ENCODE data around the gene CPHXL. TPM values are rescaled to one million over a fixed set of nuclear protein-coding genes. Genes with fewer than 3 reads are reported as not detected.

CPHXL gene
- total and polyA plus RNA-seq, 2 donors from 2014 or later, result not detected

DNA sequence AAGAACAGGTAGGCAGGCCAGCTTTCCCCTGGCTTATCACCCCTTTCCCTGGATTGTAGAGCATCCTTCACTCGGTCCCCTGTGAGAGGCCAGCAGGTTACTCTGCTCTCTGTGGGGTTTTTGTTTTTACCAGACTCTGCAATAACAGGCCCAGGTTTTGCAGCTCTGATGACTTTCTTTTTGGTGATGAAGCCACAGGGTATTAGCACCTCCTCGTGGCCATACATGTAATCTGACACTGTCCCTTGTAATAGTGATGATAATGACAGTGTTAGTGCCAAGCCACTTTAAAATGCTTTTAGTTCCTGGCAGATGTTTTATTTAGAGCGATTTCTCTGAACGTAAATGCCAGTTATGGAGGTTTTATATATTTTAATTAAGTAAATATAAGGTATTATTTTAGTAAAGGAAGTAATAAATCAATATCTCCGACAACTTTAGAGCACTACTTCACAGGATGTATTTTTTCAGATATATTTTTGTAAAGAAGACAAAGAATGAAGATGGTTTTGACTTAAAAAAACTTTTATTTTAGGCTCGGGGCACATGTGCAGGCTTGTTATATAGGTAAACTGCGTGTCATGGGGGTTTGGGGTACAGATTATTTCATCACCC is 38.0 kb upstream of the CPHXL start:
- H3K27me3 ChIP-seq (ENCODE audit: control insufficient read depth, insufficient read depth, low read length), result no peaks in the 10 kb centered on the region
- TF ChIP-seq, protein P1, sequence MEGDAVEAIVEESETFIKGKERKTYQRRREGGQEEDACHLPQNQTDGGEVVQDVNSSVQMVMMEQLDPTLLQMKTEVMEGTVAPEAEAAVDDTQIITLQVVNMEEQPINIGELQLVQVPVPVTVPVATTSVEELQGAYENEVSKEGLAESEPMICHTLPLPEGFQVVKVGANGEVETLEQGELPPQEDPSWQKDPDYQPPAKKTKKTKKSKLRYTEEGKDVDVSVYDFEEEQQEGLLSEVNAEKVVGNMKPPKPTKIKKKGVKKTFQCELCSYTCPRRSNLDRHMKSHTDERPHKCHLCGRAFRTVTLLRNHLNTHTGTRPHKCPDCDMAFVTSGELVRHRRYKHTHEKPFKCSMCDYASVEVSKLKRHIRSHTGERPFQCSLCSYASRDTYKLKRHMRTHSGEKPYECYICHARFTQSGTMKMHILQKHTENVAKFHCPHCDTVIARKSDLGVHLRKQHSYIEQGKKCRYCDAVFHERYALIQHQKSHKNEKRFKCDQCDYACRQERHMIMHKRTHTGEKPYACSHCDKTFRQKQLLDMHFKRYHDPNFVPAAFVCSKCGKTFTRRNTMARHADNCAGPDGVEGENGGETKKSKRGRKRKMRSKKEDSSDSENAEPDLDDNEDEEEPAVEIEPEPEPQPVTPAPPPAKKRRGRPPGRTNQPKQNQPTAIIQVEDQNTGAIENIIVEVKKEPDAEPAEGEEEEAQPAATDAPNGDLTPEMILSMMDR (IDR thresholded peaks at IDR 0.05; ENCODE audit: borderline replicate concordance, extremely low read depth, insufficient read depth), result peak; percentile 82
- no peak overlapping the region for H3K4me3 ChIP-seq (ENCODE audit: low read length in 3 of 3)
- intact Hi-C loops (cut with DNase I), result loop anchor here (5.0 to 10.0 kb wide), 2 partner anchors 109 to 292 kb away; no protein-coding TSS in a partner anchor
- peak in 4 of 5 donors; percentile 59 to 82 (median 74) for DNase-seq
- H3K27ac ChIP-seq (ENCODE audit: low read depth in 2 of 2, low read length in 2 of 2), result no peak overlapping the region
- H3K9ac ChIP-seq (ENCODE audit: low read length in 3 of 3), result no peak overlapping the region
- H3K4me1 ChIP-seq (ENCODE audit: control insufficient read depth in 2 of 3, insufficient read depth in 2 of 3, low read depth in 1 of 3, low read length in 3 of 3), result no peaks in the 10 kb centered on the region
- no peak for FAIRE-seq
- H3K36me3 ChIP-seq (ENCODE audit: control insufficient read depth in 2 of 3, insufficient read depth in 3 of 3, low read length in 3 of 3), result no peaks in the 10 kb centered on the region
- no peaks in the 10 kb centered on the region for H3K9me3 ChIP-seq (ENCODE audit: control insufficient read depth in 2 of 3, insufficient read depth in 1 of 3, low read length in 3 of 3)

DNA sequence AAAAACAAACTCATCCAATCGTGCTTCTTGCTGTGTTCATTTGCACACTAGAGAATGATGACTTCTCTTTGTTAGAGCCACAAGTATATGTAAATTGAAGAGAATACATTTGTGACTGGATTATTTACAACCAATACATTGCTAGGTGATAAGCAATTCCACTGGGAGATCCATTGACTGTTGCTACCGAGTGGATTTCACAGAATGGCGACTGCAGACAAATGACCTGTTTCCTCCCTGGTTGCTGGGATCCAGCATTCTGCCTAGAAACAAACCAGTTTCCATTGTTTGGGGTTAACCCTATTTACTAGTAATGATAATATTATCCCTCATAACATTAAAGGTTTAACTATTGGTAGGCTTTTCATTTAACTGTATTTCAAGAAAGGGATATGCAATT is 36.9 kb upstream of the CPHXL start:
- Histone ChIP-seq H3K36me3 (ENCODE audit: control insufficient read depth in 2 of 3, insufficient read depth in 3 of 3, low read length in 3 of 3) (no peaks in the 10 kb centered on the region), H3K9me3 (ENCODE audit: control insufficient read depth in 2 of 3, insufficient read depth in 1 of 3, low read length in 3 of 3) (no peaks in the 10 kb centered on the region), H3K9ac (ENCODE audit: low read length in 3 of 3) (no peak overlapping the region), H3K27ac (ENCODE audit: low read depth in 2 of 2, low read length in 2 of 2) (no peak overlapping the region), H3K4me3 (ENCODE audit: low read length in 3 of 3) (no peak overlapping the region), H3K27me3 (ENCODE audit: control insufficient read depth, insufficient read depth, low read length) (no peaks in the 10 kb centered on the region), H3K4me1 (ENCODE audit: control insufficient read depth in 2 of 3, insufficient read depth in 2 of 3, low read depth in 1 of 3, low read length in 3 of 3) (no peaks in the 10 kb centered on the region)
- TF ChIP-seq, protein P1 (IDR thresholded peaks at IDR 0.05; ENCODE audit: borderline replicate concordance, extremely low read depth, insufficient read depth), result no peak
- intact Hi-C loops (cut with DNase I), result loop anchor here (5.0 to 10.0 kb wide), 2 partner anchors 108 to 291 kb away; no protein-coding TSS in a partner anchor
- FAIRE-seq (no peak), DNase-seq (no peak)

DNA sequence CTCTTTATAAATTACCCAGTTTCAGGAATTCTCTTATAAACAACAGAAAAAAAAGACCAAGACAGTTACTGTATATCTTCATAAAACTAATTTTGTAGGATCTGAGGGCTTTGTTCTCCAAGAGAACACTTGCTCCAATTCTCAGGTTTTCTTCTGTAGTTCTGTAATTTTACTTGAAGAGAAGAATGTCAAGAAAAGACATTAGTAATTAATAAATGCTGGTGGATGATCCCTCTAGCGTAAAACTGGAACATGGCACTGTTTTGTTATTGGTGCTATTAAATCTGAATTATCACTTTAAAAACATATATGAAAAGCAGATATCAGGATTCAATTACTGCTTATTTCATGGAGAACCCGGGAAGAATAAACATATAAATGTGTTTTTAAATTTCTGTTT is 36.5 kb upstream of the CPHXL start:
- Histone ChIP-seq H3K36me3 (ENCODE audit: control insufficient read depth in 2 of 3, insufficient read depth in 3 of 3, low read length in 3 of 3) (no peaks in the 10 kb centered on the region), H3K9ac (ENCODE audit: low read length in 3 of 3) (no peak overlapping the region), H3K27ac (ENCODE audit: low read depth in 2 of 2, low read length in 2 of 2) (no peak overlapping the region), H3K27me3 (ENCODE audit: control insufficient read depth, insufficient read depth, low read length) (no peaks in the 10 kb centered on the region), H3K4me3 (ENCODE audit: low read length in 3 of 3) (no peak overlapping the region), H3K4me1 (ENCODE audit: control insufficient read depth in 2 of 3, insufficient read depth in 2 of 3, low read depth in 1 of 3, low read length in 3 of 3) (no peaks in the 10 kb centered on the region), H3K9me3 (ENCODE audit: control insufficient read depth in 2 of 3, insufficient read depth in 1 of 3, low read length in 3 of 3) (no peaks in the 10 kb centered on the region)
- DNase-seq, result no peak
- intact Hi-C loops (cut with DNase I), result loop anchor here (5.0 to 10.0 kb wide), 2 partner anchors 108 to 290 kb away; no protein-coding TSS in a partner anchor
- FAIRE-seq, result no peak
- TF ChIP-seq, protein P1 (IDR thresholded peaks at IDR 0.05; ENCODE audit: borderline replicate concordance, extremely low read depth, insufficient read depth), result no peak
